HT1080 (cell line): ENCODE results near the gene LKAAEAR1. TPM values are rescaled to one million over a fixed set of nuclear protein-coding genes. Genes with fewer than 3 reads are reported as not detected.

ENCODE experiments used
- DNase-seq: peaks from one replicate; pipeline ENCODE4 v3.0.0-alpha.2; 2015; ENCODE audit warnings: low read depth
- total RNA-seq: library from RNA; depleted of rRNA; stranded (reverse); fragments of >200 nt; shearing (Covaris generic); gene quantifications from 2 replicates; pipeline ENCODE4 v1.2.3, GENCODE V29; 2014

Gene LKAAEAR1
- total RNA-seq, 1 experiment from 2014 or later: 1.0 TPM

GRCh38 chr20:64052987-64053840, 31.0 kb downstream of the LKAAEAR1 start:
- DNase-seq: no peak

GRCh38 chr20:64052326-64052722, 31.9 kb downstream of the LKAAEAR1 start:
- no peak for DNase-seq

DNA sequence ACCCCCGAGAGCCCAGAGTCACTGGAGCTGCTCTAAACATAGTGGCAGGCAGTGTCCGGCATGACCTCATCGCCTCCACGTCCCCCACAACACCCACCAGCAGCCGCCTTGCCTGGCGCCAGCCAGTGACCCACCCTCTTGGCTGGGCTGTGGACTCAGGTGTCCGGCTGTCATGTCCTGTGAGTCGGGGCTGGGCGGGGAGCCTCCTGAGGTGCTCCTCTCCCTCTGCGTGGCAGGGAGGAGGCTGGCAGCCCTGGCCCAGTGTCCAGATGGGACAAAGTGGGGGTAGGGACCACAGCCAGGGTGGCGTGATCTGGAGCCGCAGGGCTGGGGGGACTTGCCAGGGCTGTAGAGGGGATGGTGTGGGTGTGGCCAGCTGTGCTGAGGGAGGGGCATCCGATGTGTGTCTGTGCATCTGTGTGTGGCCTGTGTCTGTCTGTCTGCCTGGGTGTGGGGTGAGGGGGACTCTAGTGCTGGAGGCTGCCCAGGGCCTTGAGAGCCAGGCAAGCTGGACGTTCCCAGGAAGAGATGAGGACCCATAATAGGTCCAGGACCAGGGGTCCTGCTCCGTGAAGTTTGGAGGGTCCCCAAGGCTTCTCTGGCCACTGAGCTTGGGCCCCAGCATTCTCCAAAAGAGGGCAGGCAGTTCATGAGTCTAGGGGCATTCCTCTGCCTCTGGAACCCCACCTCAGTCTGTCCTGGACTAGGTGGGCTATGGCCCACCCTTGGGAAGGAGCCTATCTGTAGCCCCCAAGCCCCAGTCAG, 32.5 kb downstream of the LKAAEAR1 start:
- no peak for DNase-seq

DNA sequence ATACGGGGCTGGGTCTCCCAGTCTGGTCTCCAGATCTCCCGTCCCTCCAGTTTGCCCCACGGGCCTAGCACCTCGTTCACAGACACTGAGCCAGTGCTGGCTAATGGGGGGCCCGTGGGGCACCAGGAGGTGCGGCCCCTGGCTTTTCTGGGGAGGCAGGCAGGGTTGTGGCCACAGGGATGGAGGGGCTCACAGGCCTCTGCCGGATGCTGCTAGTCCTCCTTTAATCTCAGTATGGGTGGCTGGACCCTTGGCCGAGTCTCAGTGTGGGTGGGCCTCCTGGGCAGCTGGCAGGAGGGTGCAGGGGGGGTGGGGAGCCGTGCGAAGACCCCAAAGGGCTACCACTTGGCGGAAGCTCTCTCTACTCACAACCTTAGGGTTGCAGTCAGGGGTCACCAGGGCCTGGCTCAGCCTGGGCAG, 33.2 kb downstream of the LKAAEAR1 start:
- no peak for DNase-seq

DNA sequence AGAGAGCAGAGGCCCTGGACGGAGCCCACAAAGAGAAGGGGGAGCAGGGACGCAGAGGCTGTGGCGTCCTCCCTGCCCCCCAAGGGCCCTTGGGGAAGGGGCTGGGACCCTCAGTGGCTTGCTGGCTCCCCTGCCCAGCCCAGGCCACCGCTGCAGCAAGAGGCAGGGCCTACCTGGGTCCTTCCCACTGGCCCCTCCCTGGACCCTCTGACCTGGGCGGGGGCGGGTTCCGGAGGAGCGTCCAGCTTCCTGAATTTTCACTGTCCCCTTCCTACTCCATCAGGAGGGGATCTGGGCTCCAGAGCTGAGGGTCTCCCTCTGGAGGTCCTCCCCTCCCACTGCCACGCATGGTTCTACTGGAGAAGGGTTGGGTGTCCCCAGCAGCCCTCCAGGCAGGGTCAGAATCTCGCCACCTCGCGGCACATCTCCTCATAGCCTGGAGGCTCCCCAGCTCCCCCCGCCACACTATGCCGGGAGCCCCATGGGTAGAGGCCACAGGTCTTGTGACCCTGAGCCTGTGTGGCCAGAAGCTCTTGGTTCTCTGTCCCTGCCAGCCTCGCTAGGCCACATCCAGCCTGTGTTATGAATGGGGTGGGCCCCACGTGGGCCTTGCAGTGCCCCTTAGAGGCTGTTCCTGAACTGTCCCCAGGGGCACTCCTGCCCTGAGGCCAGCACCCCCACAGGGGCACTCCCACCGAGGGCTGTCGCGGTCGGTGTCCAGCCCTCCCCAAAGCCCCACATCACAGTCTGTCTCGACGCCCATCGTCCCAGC, 33.8 kb downstream of the LKAAEAR1 start:
- DNase-seq: no peak

DNA sequence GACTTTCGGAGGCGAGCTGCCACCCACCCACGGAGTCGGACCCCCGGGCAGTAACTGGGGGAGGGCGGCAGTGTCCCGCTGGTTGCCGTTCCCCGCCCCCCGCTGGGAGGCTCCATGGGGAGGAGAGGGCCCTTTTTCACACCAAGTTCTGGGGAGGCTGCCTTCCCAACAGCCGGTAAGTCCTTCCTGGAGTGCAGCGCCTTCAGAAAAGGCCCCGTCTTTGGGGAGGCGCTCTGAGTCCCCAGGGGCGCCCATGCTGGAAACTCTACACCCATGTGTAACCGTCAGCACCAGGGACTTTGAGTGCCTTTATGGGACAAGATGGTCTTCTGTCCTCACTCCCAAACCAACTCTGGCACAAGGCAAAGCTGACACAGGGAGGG, 34.3 kb downstream of the LKAAEAR1 start:
- no peak for DNase-seq

GRCh38 chr20:64049060-64049877, 34.9 kb downstream of the LKAAEAR1 start, which contains the start of gene SOX18:
TSS of gene SOX18 (minus strand) at chr20:64049639. CDS start at chr20:64049516, 123 bp downstream.
- no peak for DNase-seq

DNA sequence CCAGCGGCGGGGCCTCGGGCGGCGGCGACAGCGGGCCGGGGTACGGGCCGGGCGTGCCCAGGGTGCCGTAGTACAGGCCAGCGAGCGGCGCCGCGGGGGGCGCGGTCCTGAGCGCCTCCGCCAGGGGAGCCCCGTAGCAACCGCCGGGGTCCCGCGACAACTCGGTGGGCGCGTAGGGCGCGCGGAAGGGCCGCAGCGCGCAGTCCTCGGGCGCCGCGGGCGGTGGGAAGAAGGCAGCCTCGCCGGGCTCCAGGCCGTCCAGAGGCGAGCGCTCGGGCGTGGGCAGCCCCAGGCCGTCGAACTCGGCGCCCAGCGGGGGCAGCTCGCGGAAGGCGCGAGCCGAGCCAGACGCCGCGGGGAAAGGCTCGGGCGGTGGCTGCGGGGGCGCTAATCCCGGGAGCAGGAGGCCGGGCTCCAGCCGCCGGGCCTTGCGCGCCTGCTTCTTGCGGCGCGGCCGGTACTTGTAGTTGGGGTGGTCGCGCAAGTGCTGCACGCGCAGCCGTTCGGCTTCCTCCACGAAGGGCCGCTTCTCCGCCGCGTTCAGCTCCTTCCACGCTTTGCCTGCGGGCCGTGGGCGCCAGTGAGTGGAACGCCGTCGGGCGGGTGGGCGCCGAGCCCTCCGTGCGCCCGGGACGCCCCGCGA, 35.7 kb downstream of the LKAAEAR1 start:
- DNase-seq: no peak

DNA sequence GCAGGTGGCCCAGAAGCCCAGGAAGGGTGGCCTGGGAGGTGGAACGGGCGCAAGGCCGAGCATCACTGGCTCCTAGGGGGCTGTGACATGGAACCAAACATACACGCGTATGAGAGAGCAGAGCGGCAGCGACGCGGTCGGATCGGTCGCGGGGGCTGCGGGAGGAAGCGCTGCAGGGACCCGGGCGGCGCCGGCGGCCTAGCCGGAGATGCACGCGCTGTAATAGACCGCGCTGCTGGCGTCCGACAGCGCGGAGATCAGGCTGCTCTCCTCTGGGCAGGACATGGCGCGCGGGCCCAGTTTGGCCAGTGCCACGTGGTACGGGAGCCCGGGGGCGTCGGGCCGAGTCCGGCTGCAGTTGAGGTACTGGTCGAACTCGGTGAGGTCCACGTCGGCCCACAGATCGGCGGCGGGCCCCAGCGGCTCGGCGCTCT, 36.2 kb downstream of the LKAAEAR1 start:
- no peak for DNase-seq

GRCh38 chr20:64047046-64047389, 37.2 kb downstream of the LKAAEAR1 start:
- DNase-seq: no peak

- no peak for DNase-seq
These were observed 38.7 kb downstream of the LKAAEAR1 start for GRCh38 chr20:64045346-64046011.

DNA sequence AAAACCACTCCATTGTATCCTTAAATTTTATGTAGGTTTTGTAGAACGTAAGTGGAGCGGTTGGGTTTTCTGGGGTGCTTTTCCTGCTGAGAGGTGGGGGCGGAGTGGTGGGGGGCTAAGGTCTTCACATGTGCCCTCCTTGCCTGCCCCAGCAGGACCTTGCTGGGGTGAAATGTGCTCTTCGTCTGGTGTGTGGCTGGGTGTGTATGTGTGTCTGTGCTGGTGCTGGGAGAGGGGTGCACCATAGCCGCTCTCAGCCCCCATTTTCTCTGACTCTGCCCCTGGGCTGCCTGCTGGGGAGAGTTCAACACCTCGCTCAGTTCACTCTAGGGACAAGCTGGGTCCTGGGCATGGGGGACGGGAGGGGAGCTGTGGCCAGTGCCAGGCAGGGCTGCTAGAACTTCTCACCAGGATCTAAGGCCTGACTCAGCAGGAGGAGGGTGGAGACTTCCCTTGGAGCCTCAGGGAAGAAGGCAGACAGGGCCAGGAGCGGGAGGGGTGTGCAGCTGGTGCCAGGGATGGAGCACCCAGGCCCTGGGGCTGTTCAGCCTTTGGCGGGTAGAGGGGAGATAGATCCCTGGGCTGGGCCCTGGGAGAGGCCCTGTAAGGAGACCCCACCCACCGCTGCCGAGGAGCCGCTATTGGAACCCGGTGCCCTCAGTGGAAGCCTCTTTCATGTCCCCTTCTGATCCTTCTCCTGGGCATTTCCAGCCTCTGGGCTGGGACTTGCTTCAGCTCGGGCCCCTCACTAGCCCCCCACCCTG, 39.5 kb downstream of the LKAAEAR1 start:
- DNase-seq: peak; percentile 72

GRCh38 chr20:64043768-64044167, 40.4 kb downstream of the LKAAEAR1 start:
- DNase-seq: no peak

DNA sequence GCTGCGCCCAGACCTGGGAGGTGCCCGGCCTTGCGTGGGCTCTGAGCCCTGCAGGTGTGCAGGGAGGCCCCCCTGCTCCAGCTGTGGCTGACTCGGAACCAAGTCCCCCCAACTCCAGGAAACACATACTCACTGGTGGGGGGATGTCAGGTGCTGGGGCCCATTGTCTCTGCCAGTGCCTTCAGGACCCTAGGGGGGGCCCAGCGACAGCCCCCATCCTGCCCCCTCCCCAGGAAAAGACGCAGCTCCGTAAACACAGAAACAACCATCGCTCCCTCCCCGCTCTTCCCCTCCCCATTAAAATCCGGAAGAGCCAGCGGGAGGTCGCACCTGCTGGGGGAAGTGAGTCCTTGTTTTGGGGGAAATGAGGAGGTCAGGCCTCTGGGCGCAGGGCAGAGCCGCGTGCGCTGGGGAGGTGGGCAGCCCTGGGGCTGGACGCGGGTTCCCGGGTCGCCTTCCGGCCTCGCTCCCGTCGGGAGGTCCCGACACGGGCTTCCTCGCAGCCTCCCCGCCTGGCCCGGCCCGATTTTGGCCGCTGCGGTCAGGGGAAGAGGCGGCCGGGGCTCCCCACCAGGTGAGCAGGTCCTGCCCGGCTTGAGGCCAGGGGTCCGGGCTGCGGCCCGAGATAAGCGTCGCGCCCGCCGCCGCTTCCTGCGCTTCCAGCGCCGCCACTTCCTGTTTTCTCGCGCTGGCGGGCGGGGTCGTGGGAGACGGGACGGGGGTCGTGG, 42.0 kb downstream of the LKAAEAR1 start:
- no peak for DNase-seq

DNA sequence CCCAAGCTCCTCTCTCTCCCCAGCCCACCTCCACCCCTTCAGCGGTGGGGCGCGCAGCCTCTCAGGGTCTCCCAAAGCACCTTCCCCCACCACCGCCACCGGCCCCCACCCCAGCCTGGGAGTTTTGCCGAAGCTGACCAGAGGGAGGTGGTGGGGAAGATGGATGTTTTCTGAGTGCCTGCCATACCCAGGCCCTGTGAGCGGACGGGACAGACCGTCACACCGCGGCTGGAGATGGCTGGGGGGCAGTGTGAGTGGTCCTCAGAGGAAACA, 42.5 kb downstream of the LKAAEAR1 start:
- no peak for DNase-seq

- DNase-seq: no peak
These were observed 43.0 kb downstream of the LKAAEAR1 start for GRCh38 chr20:64041040-64041780.

DNA sequence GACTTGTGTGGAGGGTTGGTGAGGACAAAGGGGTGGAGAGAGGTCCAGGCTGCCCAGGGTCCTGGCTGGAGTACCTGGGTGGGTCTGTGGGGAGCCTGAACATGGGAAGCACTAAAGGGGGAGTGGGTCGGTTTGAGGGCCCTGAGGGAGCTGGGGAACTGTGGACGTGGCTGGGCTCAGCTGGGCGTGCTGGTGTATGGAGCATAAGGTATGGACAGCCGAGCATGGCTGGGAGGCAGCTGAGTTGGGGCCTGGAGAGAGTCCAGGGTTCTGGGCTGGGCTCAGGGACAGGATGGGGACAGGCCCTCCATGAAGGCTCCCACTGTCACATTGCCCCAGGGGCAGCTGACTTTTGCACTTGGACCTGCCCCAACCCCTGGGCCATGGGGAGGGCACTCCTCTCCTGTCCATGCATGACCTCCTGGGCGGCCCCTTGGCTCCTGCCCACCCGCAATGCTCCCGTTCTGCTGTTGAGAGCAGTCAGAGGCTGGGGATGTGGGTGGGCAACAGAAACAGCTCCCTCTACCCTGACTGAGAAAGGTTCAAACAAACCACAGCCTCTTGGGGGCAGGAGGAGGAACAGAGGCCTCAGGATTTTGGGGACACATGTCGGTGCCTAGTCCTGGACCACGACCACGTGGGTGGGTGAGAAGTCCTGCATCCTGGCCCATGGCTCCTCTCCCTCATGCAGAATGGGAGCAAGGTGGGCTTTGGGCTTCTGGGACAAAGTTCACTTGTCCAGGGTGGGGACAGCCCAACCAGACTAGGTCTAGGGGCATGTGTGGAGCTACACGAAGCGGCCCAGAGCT, 43.8 kb downstream of the LKAAEAR1 start:
- DNase-seq: no peak
